ENCODE data around the gene ACBD4. TPM values are rescaled to one million over a fixed set of nuclear protein-coding genes. Genes with fewer than 3 reads are reported as not detected.

The ACBD4 gene
- polyA plus RNA-seq, 1 of the 3 experiments (the other 2 are of a cell fraction) = 15.8 TPM

DNA sequence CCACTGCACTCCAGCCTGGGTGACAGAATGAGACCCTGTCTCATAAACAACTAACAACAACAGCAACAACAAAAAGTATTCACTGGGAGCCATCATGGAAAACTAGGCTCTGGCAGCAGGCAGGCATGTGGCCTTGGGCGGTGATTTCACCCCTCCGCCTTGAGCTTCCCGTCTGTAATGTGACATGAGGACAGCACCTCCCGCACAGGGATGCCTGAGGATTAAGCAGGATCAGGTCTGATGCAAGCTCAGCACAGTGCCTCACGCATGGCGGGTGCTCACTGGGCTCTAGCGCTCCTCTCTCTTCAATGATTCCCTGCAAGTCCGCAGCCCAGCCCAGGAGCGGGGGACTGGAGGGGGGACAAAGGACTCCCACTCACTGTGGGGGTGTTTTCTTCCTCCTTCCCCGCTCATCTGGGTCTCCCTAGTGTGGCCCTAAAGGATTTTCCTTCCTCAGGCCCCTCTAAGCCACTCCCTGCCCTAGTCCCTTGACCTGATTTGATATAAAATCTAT, 6.0 kb upstream of the ACBD4 start (continued):
- TF ChIP-seq POLR2AphosphoS5 (IDR thresholded peaks at IDR 0.05; ENCODE audit: low read depth, low read length) (no peak), EP300 (IDR thresholded peaks at IDR 0.05; ENCODE audit: borderline replicate concordance in 1 of 2, low read depth in 1 of 2, low read length in 1 of 2) (no peak)

DNA sequence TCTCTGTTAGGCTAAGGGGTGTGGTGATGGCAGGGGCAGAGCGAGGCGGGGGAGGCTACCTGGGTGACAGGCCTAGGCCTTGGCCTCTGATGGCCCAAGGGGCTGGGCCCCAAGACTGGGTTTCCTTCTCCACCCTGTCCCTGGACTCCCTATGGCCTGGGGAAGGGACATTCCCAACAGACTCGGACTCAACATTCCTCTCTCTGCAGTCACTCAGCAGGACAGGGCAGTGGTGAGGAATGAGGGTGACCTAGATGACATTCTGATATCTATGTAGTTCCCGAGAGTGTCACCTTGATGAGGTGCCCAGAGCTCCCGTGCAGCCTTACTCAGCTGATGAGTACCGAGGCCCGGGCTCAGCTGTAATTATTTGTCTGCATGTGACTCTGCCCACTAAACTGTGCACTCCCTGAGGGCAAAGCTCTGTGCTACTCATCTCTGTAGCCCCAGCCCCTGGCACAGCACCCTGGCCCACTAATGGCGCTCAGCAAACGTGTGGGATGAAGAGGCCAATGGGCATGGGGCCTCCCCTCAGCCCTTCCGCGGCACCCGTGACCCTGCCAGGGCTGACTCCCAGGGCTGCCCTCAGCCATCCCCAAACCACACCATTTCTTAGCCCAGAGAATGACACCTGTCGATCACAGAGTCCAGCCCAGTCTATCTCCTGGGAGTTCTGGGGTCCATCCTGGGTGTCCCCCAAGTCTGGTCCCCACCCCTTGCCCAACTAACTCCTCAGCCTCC, 5.4 kb upstream of the ACBD4 start:
- H3K36me3 ChIP-seq (replicated peaks in 1 of 2; ENCODE audit: control insufficient read depth in 1 of 2, insufficient read depth in 2 of 2, low read length in 1 of 2) = peaks cover 0 to 5% of the 10 kb centered on the region in 2 experiments

DNA sequence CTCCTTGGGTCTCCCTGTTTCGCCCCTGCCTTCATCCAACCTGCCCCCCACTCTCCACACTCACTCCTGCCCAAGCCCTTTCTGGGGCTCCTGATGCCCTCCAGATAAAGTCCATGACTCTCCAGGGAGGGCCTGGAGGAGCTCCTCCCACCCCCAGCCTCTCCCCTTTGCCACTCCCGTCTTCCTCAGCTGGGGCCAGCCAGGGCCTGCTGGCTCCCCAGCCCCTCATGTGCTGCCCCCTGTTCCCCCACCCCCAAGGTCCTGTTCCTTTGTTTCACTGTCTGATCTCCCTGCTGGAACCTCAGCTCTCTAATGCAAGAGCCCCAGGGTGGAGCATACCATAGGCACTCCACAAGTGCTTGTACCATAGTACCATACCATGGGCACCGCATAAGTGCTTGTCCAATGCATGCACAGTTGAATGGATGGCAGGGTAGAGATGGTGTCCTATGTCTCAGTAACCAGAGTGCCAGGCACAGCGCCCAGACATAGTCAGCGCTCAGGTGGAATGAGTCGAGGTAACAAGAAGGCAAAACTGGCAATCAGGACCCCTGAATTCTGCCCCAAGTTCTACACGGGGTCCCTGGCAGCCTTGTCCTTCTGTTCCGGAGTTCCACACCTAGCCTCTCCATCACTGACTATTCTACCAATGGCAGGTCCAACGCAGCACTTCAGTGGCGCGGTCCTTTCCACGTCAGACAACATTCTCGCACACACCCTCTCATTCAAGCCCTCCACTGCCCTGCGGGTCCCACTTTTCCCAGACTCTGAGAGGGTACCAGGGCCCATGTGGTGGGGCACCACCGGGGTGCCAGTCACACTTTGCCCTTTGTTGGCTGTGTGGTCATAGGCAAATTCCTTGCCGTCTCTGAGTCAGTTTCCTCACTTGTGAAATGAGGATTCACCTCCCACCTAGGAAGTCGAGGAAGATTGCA, 4.5 kb upstream of the ACBD4 start:
- ChIA-PET POLR2A (no interaction called here), CTCF (interaction anchor here (0.6 to 10.8 kb wide), 23 partner anchors 7 to 356 kb away, joined by 3 to 209 read pairs (median 8); partner anchors contain the start of genes DCAKD and HEXIM1)
- Histone ChIP-seq H2AFZ (ENCODE audit: low read depth) (no peak overlapping the region), H3K27ac (ENCODE audit: low read depth in 2 of 2, low read length in 1 of 2) (no peak overlapping the region), H3K79me2 (ENCODE audit: insufficient read depth) (peaks cover 62% of the 10 kb centered on the region), H4K20me1 (ENCODE audit: insufficient read depth) (no peaks in the 10 kb centered on the region), H3K9ac (peak overlapping the region; percentile 83; the same call in 1 of the 2 replicates), H3K9me3 (no peaks in the 10 kb centered on the region), H3K36me3 (replicated peaks in 1 of 2; ENCODE audit: control insufficient read depth in 1 of 2, insufficient read depth in 2 of 2, low read length in 1 of 2) (no peaks in the 10 kb centered on the region), H3K4me1 (ENCODE audit: control insufficient read depth in 1 of 2, insufficient read depth in 2 of 2, low read depth in 1 of 2, low read length in 1 of 2) (peaks cover 23 to 31% of the 10 kb centered on the region in 2 experiments; a peak in 3 of 4 replicates), H3F3A (replicated peaks; ENCODE audit: insufficient read depth) (peaks cover 13% of the 10 kb centered on the region), H3K4me2 (peak overlapping the region; percentile 88), H3K9me2 (no peaks in the 10 kb centered on the region), H3K4me3 (ENCODE audit: low read depth in 2 of 2, low read length in 1 of 2) (peak overlapping the region; percentile 88 to 99), H3K27me3 (ENCODE audit: insufficient read depth) (no peaks in the 10 kb centered on the region)
- WGBS (ENCODE audit: low lambda C conversion rate) = 84% methylated on average over 16 of the region's 17 CpGs
- no peak for DNase-seq
- TF ChIP-seq, protein P1, sequence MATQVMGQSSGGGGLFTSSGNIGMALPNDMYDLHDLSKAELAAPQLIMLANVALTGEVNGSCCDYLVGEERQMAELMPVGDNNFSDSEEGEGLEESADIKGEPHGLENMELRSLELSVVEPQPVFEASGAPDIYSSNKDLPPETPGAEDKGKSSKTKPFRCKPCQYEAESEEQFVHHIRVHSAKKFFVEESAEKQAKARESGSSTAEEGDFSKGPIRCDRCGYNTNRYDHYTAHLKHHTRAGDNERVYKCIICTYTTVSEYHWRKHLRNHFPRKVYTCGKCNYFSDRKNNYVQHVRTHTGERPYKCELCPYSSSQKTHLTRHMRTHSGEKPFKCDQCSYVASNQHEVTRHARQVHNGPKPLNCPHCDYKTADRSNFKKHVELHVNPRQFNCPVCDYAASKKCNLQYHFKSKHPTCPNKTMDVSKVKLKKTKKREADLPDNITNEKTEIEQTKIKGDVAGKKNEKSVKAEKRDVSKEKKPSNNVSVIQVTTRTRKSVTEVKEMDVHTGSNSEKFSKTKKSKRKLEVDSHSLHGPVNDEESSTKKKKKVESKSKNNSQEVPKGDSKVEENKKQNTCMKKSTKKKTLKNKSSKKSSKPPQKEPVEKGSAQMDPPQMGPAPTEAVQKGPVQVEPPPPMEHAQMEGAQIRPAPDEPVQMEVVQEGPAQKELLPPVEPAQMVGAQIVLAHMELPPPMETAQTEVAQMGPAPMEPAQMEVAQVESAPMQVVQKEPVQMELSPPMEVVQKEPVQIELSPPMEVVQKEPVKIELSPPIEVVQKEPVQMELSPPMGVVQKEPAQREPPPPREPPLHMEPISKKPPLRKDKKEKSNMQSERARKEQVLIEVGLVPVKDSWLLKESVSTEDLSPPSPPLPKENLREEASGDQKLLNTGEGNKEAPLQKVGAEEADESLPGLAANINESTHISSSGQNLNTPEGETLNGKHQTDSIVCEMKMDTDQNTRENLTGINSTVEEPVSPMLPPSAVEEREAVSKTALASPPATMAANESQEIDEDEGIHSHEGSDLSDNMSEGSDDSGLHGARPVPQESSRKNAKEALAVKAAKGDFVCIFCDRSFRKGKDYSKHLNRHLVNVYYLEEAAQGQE (IDR thresholded peaks at IDR 0.05; ENCODE audit: low read depth, low read length) = no peak
- TF ChIP-seq POLR2AphosphoS5 (IDR thresholded peaks at IDR 0.05; ENCODE audit: low read depth, low read length) (no peak), EZH2phosphoT487 (IDR thresholded peaks at IDR 0.05; ENCODE audit: borderline replicate concordance, low read depth) (no peak), TEAD4 (IDR thresholded peaks at IDR 0.05; ENCODE audit: borderline replicate concordance, insufficient read depth) (no peak), GABPA (IDR thresholded peaks at IDR 0.05; ENCODE audit: low read depth) (no peak), TCF12 (IDR thresholded peaks at IDR 0.05) (no peak), JUND (IDR thresholded peaks at IDR 0.05) (no peak)
- TF ChIP-seq, protein P2, sequence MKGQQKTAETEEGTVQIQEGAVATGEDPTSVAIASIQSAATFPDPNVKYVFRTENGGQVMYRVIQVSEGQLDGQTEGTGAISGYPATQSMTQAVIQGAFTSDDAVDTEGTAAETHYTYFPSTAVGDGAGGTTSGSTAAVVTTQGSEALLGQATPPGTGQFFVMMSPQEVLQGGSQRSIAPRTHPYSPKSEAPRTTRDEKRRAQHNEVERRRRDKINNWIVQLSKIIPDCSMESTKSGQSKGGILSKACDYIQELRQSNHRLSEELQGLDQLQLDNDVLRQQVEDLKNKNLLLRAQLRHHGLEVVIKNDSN (IDR thresholded peaks at IDR 0.05; ENCODE audit: borderline replicate concordance, low read depth) = no peak
- TF ChIP-seq, protein P3, sequence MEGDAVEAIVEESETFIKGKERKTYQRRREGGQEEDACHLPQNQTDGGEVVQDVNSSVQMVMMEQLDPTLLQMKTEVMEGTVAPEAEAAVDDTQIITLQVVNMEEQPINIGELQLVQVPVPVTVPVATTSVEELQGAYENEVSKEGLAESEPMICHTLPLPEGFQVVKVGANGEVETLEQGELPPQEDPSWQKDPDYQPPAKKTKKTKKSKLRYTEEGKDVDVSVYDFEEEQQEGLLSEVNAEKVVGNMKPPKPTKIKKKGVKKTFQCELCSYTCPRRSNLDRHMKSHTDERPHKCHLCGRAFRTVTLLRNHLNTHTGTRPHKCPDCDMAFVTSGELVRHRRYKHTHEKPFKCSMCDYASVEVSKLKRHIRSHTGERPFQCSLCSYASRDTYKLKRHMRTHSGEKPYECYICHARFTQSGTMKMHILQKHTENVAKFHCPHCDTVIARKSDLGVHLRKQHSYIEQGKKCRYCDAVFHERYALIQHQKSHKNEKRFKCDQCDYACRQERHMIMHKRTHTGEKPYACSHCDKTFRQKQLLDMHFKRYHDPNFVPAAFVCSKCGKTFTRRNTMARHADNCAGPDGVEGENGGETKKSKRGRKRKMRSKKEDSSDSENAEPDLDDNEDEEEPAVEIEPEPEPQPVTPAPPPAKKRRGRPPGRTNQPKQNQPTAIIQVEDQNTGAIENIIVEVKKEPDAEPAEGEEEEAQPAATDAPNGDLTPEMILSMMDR (IDR thresholded peaks at IDR 0.05) = no peak
- TF ChIP-seq, protein P4, sequence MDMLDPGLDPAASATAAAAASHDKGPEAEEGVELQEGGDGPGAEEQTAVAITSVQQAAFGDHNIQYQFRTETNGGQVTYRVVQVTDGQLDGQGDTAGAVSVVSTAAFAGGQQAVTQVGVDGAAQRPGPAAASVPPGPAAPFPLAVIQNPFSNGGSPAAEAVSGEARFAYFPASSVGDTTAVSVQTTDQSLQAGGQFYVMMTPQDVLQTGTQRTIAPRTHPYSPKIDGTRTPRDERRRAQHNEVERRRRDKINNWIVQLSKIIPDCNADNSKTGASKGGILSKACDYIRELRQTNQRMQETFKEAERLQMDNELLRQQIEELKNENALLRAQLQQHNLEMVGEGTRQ (IDR thresholded peaks at IDR 0.05; ENCODE audit: borderline replicate concordance, low read depth, low read length) = no peak

More for the DNA sequence above, 5.4 kb upstream of the ACBD4 start:
- H3K4me1 ChIP-seq (ENCODE audit: control insufficient read depth in 1 of 2, insufficient read depth in 2 of 2, low read depth in 1 of 2, low read length in 1 of 2) = peaks cover 23 to 29% of the 10 kb centered on the region in 2 experiments; a peak in 3 of 4 replicates
- ChIA-PET POLR2A (no interaction called here), CTCF (interaction anchor here (0.7 to 10.8 kb wide), 11 partner anchors 12 to 212 kb away, joined by 3 to 194 read pairs (median 4); no protein-coding TSS in a partner anchor)
- 68% methylated on average over 8 of the region's 13 CpGs for WGBS (ENCODE audit: low lambda C conversion rate)
- no peak overlapping the region for H2AFZ ChIP-seq (ENCODE audit: low read depth)
- H4K20me1 ChIP-seq (ENCODE audit: insufficient read depth) = no peaks in the 10 kb centered on the region
- peaks cover 70% of the 10 kb centered on the region for H3K79me2 ChIP-seq (ENCODE audit: insufficient read depth)
- no peak overlapping the region for H3K4me3 ChIP-seq (ENCODE audit: low read depth in 2 of 2, low read length in 1 of 2)
- no peaks in the 10 kb centered on the region for H3K9me3 ChIP-seq
- H3K9me2 ChIP-seq = no peaks in the 10 kb centered on the region
- no peaks in the 10 kb centered on the region for H3K27me3 ChIP-seq (ENCODE audit: insufficient read depth)
- peak overlapping the region in 1 of 2 experiments; percentile 65; a peak in 1 of 4 replicates for H3K27ac ChIP-seq (ENCODE audit: low read depth in 2 of 2, low read length in 1 of 2)
- no peak for DNase-seq
- TF ChIP-seq RFX5 (IDR thresholded peaks at IDR 0.05; ENCODE audit: low read length) = no peak
- TF ChIP-seq GABPA (IDR thresholded peaks at IDR 0.05; ENCODE audit: low read depth) = no peak
- peaks cover 17% of the 10 kb centered on the region for H3F3A ChIP-seq (replicated peaks; ENCODE audit: insufficient read depth)
- H3K9ac ChIP-seq = no peak overlapping the region; the same call in 1 of the 2 replicates
- peak overlapping the region; percentile 88; the same call in 1 of the 2 replicates for H3K4me2 ChIP-seq

All from SK-N-SH (cell line).